HG02571 (cell line): ENCODE data around the gene SLC8A3.

Source experiments
- ATAC-seq: cut with Tn5 transposase; IDR thresholded peaks from one replicate; pipeline ENCODE4 v1.9.1; 2021; ENCODE audit warnings: mild to moderate bottlenecking, moderate library complexity; ENCODE audit not compliant: unreplicated experiment

SLC8A3 gene

DNA sequence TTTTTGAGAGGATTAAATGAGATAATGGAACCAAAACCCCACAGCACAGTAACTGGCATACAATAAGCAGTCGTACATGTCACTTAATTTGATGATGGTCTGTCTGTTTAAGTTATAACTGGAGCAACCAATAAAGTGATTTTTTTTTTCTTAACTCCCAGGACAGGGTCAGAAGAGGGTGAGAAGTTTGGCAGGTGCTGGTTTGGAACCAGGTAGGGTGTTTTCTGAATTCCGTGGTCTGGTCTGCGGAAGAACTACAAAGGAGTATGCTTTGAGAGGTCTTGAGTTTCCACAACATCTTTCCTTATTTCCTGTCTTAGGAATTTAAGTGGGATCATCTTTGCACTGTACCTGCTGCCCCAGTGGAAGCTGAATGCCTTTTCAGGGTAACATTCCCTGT, 111.7 kb downstream of the SLC8A3 start:
- ATAC-seq, result no peak

DNA sequence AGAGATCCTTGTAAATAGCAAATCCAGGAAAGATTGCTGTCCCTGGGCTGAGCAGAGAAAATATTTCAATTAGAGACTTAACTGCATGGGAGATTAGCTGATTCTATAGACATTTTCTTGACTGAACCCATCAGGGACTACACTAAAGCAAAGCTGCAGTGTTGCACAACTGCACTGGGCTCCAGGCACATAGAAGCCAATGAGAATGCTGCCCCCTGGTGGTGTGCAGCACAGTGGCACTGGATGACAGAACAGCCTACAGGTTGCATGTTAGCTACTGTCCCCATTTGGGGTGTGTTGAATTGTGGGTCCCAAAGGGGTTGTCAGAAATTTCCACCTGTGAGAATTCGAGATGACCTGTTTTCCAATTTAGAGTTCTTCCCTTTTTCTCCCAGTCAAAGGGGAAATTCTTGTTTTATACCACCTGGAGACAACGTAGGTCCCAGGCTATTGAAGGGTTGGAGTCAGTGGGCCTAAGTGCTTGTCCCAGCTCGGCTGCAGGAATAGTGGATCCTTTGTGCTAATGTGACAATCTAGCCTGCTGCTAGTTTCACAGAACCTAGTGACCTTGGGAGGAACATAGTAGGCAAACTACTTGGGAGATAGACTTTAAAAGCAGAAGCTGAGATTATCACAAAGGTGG, 114.7 kb downstream of the SLC8A3 start:
- ATAC-seq, result no peak

DNA sequence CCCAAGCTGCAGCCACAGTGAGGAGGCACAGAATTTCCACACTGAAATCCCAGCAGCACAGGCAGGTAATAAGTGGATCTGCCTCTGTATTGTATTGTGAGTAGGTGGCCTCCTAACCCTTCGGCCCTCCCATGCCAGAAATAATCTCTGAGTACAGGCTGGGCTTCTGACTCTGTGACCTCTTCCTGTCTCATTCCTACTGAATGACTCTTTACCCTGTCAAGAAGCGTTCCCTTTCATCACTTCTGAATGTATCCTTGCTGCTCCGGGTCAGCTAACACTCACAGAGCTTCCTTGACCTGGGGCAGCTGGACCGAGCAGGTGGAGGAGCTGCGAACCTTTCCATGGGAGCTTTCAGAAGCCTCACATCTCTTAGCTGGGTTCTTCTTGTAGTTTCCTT, 119.6 kb downstream of the SLC8A3 start:
- no peak for ATAC-seq

DNA sequence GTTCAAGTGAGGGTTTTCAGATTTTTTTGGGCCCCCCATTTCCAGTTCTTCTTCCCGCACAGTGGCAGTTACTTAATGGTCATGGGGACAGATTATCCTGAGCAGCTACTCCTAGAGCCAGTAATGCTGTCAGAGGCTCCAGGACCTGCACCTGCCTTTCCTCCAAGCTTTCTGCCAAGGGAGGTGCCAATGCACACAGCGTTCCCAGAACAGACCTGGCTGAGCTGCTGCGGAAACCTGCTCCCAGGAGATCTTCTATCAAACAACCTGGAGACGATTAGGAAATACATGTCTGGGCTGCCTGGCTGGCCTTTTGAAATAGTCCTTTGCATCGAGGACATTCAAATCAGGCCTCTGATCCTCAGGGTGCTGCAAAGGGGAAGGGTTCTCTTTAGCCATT, 120.9 kb downstream of the SLC8A3 start:
- ATAC-seq, result no peak

DNA sequence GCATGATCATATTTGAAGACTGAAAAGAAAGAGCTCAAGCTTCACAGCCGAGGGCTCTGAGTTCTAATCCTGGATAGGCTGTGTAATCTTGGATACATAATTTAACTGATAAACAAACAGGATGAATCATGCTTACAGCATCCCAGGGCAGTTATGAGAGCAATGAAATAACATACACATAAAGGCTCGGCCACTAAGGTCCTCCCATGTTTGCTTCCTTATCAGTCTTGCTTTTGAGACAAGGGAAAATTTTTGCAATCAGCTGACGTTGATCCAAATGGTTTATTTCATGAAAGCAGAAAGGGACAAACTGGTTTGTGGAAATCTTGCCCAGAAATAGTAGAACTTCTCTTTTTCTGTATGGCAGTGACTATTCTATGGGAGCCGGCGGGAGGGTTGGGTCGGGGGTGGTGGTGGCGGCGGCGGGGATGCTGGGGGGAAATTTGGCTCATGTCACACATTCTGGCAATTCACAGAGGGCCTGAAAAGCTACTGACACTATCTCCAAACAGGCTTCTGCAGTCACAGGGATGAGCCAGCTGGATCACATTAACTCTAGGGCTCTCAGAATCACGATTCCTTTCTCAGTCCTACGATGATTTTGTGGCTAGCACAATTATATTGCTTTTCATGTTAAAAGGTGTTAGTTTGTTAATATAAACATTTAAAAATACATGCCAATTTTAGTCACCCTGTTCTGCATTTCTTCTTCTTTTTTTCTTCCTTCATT, 124.5 kb downstream of the SLC8A3 start:
- no peak for ATAC-seq

DNA sequence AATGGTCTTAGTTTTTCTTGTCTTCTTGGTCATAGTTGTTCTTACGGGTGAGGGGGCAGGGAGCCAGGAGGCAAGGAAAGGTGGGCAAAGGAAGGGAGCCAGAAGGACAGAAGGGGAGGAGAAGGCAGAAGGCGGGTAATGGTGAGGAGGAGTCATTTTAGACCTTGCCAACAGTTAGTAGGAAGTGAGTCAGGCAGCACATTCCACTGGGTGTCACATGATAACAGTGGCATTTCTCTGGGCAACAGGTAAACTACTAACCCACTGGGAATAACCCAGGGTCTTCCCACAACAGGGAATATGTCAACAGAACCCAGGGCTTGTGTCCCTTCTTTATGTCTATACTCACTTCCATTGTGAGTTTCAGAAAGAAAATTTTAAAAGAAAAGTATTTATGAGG, 127.6 kb downstream of the SLC8A3 start:
- ATAC-seq, result no peak

DNA sequence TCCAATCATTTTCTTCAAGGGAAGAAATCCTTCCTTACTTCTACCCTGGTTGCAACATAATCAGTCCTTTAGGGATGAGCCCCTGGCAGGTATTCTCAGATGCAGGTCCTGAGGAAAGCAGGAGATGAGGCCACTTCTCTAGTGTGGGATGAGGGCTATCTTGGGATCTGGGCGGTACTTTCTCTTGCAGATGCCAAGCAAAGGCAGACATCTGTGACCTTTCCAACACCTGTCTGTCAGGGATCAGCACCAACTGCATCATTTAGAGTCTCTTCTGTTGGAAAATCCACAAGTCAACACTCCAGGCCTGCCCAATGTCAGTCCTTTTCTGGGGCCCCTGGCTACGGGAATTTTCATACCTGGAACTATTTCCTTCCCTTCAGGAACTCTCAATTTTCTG, 129.2 kb downstream of the SLC8A3 start:
- ATAC-seq, result no peak

DNA sequence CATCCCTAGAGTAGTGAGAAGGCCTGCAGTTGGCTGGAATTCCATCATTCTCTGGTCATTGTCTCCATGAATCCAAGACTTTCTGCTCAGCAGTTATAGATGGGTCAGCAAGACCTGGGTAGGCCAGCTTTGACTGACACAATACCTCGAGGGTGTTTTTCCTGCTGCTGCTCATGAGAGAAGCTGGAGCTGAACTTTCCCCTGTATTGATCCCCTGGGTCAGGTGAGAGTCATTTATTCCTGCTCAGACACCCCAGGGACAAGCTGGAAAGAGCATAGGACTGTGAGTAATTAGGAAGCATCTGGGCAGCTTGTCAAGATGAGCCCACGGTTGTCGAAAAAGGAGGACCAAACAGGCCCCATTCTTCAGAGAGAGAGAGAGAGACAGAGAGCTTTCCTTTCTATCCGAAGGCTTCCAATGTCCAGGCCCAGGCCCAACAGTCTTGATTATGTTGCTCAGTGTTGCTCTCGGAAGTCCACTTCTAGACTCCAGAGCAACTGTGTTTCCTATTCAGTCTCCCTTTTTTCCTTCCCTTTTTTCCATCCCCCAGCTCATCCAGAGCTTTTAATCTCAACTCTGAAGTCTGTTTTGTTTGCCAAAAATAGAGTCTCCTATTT, 131.1 kb downstream of the SLC8A3 start:
- ATAC-seq, result no peak

DNA sequence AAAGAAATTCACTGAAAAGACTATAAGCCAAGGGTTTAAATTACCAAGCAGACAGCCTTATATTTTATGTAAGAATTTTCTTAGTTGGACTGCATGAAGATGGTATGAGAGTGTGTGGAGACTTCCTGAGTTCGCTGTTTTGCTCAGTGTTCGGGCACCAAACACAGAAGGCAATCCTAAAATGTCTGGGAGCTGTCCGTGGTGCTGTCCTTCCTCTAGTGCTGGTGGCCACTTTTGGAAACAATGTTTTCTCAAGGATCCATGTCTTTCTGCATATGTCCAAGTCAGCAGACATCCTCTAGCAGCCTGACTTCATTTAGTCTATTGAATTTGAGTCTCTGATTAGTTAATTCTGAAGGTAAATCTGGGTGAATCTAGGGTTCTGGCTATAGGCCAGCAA, 135.8 kb downstream of the SLC8A3 start:
- ATAC-seq, result no peak

DNA sequence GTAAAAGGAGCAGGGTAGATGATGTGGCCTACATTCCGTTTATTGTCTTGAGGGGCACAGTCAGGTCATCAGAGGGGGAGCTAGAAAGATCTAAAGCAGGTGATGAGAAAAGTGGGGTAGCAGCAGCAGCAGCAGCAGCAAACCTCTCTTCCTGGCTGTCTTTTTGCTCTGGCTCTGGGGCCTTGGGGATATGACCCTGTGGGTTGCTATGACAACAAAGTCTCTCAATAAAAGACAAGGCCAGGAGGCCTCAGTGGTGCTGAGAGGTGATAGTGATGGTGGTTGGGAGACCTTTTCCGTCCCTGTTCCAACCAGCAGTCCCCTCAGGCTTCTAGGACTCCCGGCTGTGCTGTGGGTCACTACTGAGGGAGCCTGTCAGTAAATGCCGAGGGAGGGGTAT, 138.6 kb downstream of the SLC8A3 start:
- no peak for ATAC-seq

DNA sequence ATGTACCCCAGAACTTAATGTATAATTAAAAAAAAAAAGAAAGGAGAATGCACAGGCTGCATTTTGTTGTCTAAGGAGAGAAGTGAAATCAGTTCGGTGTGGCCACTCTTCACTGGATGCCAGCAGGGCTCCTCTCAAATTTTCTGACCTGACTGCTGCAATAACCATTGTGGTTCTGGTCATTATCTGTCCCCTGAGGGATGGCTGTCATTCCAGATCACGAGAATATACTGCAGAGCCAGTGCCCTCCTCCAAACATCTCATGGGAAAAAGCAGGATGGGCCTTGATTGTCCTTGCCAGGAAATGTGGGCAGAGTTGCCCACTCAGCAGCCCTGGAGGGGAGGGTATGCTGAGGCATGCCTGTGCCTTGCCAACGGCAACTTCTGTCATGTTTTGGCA, 139.1 kb downstream of the SLC8A3 start:
- no peak for ATAC-seq

DNA sequence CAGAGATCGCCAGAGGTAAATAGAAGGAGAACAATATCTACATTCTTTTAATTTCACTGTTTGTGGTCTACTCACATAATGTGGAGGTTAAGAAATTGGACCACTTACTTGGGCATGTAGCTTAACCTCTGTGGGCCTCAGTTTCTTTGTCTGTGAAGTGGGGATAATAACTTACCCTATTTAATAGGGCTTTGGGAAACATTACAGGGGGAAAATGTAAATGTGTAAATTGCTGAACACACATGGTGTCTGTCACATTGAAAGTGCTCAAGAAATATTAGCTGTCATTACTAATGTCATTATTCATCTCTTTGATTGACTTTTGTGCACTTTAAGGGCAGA, 140.5 kb downstream of the SLC8A3 start:
- no peak for ATAC-seq

DNA sequence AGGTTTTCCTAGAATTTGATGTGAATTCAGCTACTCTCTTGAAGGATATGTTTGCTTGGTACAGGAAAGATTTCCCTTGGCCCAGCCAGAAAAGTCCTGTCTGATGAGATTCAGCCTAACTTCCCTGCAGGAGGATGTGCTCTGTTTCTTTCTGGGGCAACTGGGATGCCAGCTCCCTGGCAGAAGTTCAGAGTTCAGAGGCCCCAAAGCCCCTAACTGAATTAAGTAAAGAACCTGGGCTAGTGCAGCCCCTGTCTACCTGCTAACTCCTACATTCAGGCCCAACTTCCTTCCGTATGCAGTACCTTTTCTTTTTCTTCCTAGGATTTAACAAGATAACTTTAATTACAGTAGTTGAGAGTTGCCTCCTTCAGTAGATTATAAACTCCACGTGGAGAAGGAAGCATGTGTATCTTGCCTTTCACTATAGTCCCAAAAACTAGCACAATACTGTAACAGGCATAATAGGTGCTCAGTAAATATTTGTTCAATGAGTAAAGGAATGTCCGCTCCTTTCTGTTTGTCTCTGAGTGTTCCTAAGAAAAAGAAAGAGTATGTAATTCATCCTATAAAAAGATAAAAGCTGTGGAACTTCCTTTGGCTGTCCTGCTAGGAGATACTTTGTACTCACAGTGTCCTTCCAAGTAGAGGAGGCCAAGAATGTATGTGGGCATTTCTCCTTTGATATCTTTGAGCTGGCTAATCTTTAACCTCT, 141.0 kb downstream of the SLC8A3 start:
- no peak for ATAC-seq

DNA sequence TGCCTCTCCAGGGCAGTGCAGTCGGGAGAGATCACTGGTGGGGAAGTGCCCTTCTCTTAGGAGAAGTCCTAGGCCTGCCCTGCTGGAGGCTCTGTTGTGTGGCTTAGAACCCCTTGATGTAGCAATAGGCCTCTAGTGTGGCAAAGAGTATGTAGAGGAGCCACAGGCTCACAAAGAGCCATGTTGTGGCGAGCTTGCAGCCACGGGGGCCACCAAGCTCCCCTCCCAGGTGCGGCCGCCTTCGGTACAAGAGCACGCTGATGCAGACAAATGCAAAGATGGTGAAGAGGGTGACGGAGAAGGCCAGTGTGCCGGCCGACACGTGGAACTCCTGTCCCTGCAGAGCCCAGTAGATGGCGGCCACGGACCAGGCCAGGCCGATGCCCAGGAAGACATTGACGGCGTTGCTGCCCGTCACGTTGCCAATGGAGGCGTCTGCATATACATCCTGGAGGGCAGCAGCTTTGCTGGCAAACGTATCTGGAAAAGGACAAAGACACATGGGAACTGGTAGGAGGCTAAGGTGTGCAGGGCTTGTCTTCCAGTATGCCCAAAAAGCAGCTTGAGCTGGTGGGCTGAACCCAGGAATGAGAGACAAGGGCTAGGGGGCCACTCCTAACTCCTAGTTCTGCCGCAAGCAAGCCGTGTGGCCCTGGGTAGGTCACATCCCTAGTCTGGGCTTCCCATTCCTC, 142.8 kb downstream of the SLC8A3 start:
- no peak for ATAC-seq

DNA sequence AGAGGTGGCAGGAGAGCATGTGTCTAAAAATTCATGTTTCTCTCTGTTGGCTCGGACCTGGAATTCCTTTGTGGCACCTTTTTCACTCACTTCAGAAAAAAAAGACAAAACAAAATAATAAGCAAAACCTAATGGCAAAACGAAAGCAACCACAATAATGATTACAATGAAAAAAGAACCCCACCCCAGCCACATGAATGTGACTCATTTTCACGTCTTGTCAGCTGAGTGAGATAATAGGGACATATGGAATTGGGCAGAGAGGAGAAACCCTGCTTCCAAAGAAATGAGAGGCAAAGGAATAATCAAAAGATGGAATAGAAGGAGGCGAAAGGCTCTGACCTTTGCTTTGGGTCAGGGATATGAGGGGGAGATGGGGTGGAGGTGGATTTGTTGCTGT, 143.4 kb downstream of the SLC8A3 start:
- no peak for ATAC-seq

DNA sequence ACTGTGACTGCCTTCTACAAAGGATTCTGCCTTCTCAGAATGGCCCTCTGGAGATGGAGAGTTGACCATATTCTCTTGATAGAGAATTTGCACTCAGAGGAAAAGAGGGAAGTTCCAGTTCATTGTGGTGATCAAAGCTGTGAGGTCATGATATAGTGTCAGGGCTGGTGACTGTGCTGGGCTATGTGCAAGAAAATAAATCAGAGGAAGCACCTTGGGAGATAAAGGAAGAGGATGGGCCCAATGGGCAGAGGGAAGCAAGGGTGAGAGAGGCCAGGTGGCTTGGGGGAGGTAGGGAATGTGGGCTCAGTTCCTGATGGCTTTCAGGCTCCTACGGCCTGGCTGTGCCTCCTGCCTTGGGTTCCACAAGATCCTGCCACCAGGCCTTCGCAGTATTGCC, 145.8 kb downstream of the SLC8A3 start:
- no peak for ATAC-seq

DNA sequence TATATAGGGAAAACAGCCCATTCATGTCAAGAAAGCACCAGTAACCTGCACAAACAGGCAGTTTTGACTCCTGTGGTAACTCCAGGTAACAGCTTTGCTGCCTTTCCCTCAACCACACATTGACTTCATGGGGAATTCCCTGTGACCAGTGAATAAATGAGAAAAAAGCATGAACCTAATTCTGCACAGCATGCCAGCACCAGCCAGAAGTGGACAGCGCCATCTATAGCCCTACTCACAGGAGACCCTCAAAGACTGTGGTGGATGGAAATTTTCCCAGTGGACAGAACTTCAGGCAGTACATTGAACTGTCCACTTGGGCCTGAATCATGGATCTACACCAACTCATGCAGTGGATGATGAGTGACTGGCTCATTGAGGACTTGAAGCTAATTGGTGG, 152.1 kb downstream of the SLC8A3 start:
- no peak for ATAC-seq

DNA sequence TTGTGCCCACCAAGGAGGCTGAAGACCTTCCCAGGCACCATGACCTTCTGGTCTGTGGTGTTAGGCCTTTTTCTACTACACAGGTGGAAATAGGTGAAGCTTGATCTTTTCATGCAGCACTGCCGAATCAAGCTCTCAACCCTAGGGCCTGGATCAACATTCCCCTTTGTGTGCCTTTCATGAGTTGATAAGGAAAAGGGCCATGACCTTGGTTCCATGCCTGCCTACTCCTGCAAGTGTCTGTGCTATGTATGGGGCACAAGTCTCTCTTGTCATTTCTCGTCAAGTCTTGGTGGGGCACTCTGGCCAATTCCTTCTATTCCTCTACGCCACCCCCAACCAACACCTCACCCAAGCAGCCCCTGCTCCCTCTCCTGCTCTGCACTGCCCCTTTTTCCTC, 154.5 kb downstream of the SLC8A3 start:
- no peak for ATAC-seq

DNA sequence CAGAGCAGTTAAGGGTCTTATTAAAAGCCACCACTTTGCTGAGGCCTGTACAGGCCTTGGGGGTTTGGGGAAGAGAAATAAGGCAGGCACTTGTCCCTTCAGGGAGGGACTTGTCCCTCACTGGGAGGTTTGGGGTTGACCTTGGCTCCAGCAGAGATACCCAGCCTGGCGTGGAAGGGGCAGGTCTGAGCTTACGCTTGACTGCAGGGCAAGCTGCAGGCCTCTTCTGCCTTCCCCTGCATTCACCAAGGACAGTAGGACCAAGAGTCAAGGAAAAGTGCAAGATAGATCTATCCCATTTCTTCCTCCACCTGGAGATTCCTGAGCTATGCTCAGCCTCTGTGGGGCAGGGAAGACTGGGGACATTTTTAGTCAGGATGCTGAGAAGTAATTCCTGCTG, 155.2 kb downstream of the SLC8A3 start:
- no peak for ATAC-seq

DNA sequence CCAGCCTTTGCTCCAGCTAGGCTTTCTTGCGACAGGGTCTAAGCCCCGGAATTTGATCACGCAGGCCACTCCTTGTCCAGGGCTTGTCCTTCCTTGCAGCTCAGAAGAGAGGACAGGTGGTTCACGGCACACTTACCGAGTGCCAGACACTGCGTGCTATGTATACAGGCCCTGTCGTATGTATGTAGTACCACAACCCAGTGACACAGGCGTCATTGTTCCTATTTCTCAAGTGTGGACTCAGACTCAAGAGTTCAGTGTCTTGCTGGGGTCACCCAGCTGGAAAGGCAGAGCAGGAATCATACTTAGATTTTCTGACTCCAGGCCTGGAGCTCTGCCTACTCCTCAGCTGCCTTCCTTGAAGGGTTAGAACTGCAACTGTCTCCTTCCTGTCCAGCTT, 155.6 kb downstream of the SLC8A3 start:
- ATAC-seq, result no peak

DNA sequence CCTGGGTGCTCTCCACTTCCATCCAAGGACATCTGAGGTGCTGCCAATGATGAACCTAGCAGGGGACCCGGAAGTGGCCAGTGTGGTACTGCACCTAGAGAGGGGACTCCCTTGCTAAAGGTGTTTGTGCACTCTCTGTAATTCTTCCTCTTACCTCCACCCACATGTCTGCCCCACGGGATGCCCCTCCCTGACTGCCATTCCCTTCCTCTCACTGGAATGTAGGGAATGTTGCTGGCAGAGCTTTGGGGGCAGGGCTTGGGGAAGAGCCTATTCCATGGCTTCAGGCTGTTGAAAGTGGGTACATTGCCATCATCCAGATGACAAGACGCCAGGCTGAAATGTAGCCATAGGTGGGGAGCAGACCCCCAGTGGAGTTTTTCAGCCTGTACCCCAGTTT, 156.3 kb downstream of the SLC8A3 start:
- no peak for ATAC-seq
